Neural cell (in vitro differentiated cells): ENCODE data around the gene ATN1. TPM values are rescaled to one million over a fixed set of nuclear protein-coding genes. Genes with fewer than 3 reads are reported as not detected.

Source experiments
- H2AFZ ChIP-seq: fragments of 200-600, 300-800 bp; sonication (generic), shearing (Covaris generic); 2 replicates; pipeline ENCODE4 v1.6.0; 2014; ENCODE audit warnings: low read depth, mild to moderate bottlenecking, antibody characterized with exemption, low read length, moderate library complexity
- H3F3A ChIP-seq: fragments of 200-600 bp; shearing (Covaris generic); 2 replicates; pipeline ENCODE4 v1.6.1; 2016; ENCODE audit warnings: mild to moderate bottlenecking, moderate library complexity, mixed read lengths, antibody characterized with exemption, low read length; ENCODE audit not compliant: insufficient read depth, poor library complexity, severe bottlenecking
- H3K27ac ChIP-seq: fragments of 200-600, 300-800 bp; sonication (generic), shearing (Covaris generic); 2 replicates; pipeline ENCODE4 v1.5.1; 2014; ENCODE audit warnings: mild to moderate bottlenecking, low read length, moderate library complexity
- H3K27me3 ChIP-seq: fragments of 300-800, 200-600 bp; sonication (generic), shearing (Covaris generic); 2 replicates; pipeline ENCODE4 v1.6.0; 2014; ENCODE audit warnings: mild to moderate bottlenecking, low read depth, low read length, moderate library complexity; ENCODE audit not compliant: insufficient read depth
- H3K36me3 ChIP-seq: fragments of 300-800, 200-600 bp; sonication (generic), shearing (Covaris generic); 2 replicates; pipeline ENCODE4 v1.5.1; 2014; ENCODE audit warnings: mild to moderate bottlenecking, antibody characterized with exemption, low read length, moderate library complexity; ENCODE audit not compliant: insufficient read depth
- H3K4me2 ChIP-seq: fragments of 300-800, 200-600 bp; sonication (generic), shearing (Covaris generic); 2 replicates; pipeline ENCODE4 v1.6.0; 2014; ENCODE audit warnings: mild to moderate bottlenecking, low read length
- H3K4me3 ChIP-seq: fragments of 300-800, 200-600 bp; sonication (generic), shearing (Covaris generic); 2 replicates; pipeline ENCODE4 v1.5.1; 2014; ENCODE audit warnings: mild to moderate bottlenecking, low read length, moderate library complexity
- H3K79me2 ChIP-seq: fragments of 200-600 bp; shearing (Covaris generic); replicated peaks from 2 replicates; pipeline ENCODE4 v1.6.0; 2014; ENCODE audit warnings: mild to moderate bottlenecking, low read length, moderate library complexity; ENCODE audit not compliant: insufficient read depth
- H3K9ac ChIP-seq: fragments of 300-800, 200-600 bp; sonication (generic), shearing (Covaris generic); 2 replicates; pipeline ENCODE4 v1.6.1; 2016; ENCODE audit warnings: mild to moderate bottlenecking, low read length, mixed read lengths
- H3K9me2 ChIP-seq: fragments of 200-600 bp; shearing (Covaris generic); 2 replicates; pipeline ENCODE4 v1.6.1; 2016; ENCODE audit warnings: mild to moderate bottlenecking, low read length, mixed read lengths; ENCODE audit not compliant: insufficient read depth
- H3K9me3 ChIP-seq: fragments of 200-600, 300-800 bp; sonication (generic), shearing (Covaris generic); 2 replicates; pipeline ENCODE4 v1.6.1; 2016; ENCODE audit warnings: mild to moderate bottlenecking, mixed run types, low read length, moderate library complexity, mixed read lengths
- H4K20me1 ChIP-seq: fragments of 200-600 bp; shearing (Covaris generic); 2 replicates; pipeline ENCODE4 v1.6.1; 2016; ENCODE audit warnings: mild to moderate bottlenecking, mixed run types; ENCODE audit not compliant: insufficient read depth
- EP300 ChIP-seq: fragments of 450-650 bp; conservative IDR thresholded peaks from 2 replicates; pipeline ENCODE4 v1.6.1; 2014; ENCODE audit warnings: antibody characterized with exemption, mild to moderate bottlenecking, moderate library complexity; ENCODE audit not compliant: poor library complexity, severe bottlenecking
- POLR2AphosphoS5 ChIP-seq: IDR thresholded peaks from 2 replicates; pipeline ENCODE4 v1.6.1; 2012
- SMC3 ChIP-seq: fragments of 450-650 bp; conservative IDR thresholded peaks from 2 replicates; pipeline ENCODE4 v1.6.1; 2014; ENCODE audit warnings: antibody characterized with exemption, mild to moderate bottlenecking, moderate library complexity; ENCODE audit not compliant: poor library complexity
- TAF1 ChIP-seq: IDR thresholded peaks from 2 replicates; pipeline ENCODE4 v1.6.1; 2012; ENCODE audit warnings: low read depth
- polyA plus RNA-seq: library from polyadenylated mRNA; depleted of rRNA; stranded (reverse); fragments of >200 nt; gene quantifications from 2 replicates; pipeline ENCODE4 v1.2.3, GENCODE V29; 2014
- TF ChIP-seq, protein P1 (sequence below): IDR thresholded peaks from 2 replicates; pipeline ENCODE4 v1.6.1; 2012; ENCODE audit warnings: borderline replicate concordance

ATN1 gene
- polyA plus RNA-seq, 1 donor from 2014 or later: 9.2 TPM

DNA sequence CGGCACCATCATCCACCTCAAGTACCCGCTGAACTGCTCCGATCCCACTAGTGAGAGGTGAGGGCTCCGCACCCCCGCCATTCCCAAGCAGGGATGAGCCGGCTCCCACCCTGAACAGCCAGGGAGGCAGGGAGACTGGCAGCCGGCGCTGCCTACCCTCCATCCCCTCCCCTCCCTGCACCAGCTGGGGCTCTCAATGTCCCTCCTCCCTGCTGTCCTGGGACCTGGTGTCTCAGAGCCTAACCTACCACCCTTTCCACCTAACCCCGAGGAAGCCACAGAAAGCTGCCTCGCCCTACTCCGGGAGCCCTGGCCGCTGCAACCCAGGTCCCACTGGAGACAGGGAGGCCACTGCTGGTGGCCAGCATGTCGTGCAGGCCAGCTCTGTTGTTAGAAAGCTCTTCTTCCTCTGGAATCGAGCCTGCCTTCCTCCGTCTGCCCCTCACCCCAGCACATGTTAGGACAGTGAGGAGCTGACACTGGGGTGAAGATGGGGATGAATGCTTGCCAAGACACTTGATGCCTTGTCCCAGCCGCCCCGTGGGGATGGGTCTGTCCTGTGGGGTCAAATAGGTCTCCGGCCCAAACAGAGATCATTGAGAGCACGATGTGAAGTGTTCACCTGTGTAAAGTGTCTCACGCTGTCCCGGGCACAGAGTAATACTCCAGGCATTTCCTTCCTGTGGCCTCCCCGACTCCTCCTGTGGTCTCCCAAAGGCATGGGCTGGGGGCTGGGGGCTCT, 24.5 kb downstream of the ATN1 start:
- H3K9me2 ChIP-seq: no peaks in the 10 kb centered on the region
- H3K4me3 ChIP-seq: no peak overlapping the region
- no peak overlapping the region for H3K9ac ChIP-seq
- H3K79me2 ChIP-seq: no peaks in the 10 kb centered on the region
- no peak overlapping the region for H3K27ac ChIP-seq
- TF ChIP-seq POLR2AphosphoS5: no peak
- TF ChIP-seq, protein P1, sequence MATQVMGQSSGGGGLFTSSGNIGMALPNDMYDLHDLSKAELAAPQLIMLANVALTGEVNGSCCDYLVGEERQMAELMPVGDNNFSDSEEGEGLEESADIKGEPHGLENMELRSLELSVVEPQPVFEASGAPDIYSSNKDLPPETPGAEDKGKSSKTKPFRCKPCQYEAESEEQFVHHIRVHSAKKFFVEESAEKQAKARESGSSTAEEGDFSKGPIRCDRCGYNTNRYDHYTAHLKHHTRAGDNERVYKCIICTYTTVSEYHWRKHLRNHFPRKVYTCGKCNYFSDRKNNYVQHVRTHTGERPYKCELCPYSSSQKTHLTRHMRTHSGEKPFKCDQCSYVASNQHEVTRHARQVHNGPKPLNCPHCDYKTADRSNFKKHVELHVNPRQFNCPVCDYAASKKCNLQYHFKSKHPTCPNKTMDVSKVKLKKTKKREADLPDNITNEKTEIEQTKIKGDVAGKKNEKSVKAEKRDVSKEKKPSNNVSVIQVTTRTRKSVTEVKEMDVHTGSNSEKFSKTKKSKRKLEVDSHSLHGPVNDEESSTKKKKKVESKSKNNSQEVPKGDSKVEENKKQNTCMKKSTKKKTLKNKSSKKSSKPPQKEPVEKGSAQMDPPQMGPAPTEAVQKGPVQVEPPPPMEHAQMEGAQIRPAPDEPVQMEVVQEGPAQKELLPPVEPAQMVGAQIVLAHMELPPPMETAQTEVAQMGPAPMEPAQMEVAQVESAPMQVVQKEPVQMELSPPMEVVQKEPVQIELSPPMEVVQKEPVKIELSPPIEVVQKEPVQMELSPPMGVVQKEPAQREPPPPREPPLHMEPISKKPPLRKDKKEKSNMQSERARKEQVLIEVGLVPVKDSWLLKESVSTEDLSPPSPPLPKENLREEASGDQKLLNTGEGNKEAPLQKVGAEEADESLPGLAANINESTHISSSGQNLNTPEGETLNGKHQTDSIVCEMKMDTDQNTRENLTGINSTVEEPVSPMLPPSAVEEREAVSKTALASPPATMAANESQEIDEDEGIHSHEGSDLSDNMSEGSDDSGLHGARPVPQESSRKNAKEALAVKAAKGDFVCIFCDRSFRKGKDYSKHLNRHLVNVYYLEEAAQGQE: no peak
- no peak for TF ChIP-seq TAF1
- H3K4me2 ChIP-seq: no peak overlapping the region
- no peaks in the 10 kb centered on the region for H4K20me1 ChIP-seq
- H3K27me3 ChIP-seq: no peaks in the 10 kb centered on the region
- H3K36me3 ChIP-seq: no peaks in the 10 kb centered on the region
- H3K9me3 ChIP-seq: no peaks in the 10 kb centered on the region
- H2AFZ ChIP-seq: no peak overlapping the region
- no peaks in the 10 kb centered on the region for H3F3A ChIP-seq

DNA sequence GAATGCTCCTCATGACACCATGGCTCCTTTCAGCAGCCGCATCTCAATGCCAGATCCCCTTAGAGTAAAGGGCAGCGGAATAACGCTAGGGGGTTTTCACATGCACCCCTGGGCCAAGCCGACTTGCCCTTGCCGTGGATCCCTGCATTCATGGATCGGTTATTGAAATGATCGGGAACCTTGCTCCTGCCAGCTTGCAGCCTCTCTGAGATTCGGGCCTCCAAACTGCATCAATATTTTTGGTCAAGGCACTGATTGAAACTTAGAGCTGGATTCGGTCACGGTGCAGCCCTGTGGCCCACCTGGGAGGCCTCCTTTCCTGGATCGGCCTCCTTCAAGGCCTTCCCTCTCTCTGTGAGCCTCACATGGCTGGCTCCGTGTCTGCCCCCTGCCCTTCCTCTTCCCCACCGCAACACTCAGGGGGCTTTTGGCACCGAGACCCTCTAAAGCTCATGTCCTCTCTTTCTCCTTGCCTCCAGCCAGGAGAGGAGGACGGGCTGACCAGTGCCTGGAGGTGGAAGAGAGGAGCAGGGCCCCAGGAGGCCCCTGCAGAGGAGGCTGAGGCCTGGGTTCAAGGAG, 25.2 kb downstream of the ATN1 start:
- no peak overlapping the region for H3K4me2 ChIP-seq
- H3K9me3 ChIP-seq: no peaks in the 10 kb centered on the region
- TF ChIP-seq EP300: no peak
- no peak for TF ChIP-seq TAF1
- TF ChIP-seq SMC3: no peak
- TF ChIP-seq, protein P1: no peak
- no peak overlapping the region for H3K27ac ChIP-seq
- H2AFZ ChIP-seq: no peak overlapping the region
- no peaks in the 10 kb centered on the region for H3K9me2 ChIP-seq
- H3K4me3 ChIP-seq: no peak overlapping the region
- no peaks in the 10 kb centered on the region for H3F3A ChIP-seq
- H3K27me3 ChIP-seq: no peaks in the 10 kb centered on the region
- H3K9ac ChIP-seq: no peak overlapping the region
- H3K79me2 ChIP-seq: no peaks in the 10 kb centered on the region
- H4K20me1 ChIP-seq: no peaks in the 10 kb centered on the region
- no peaks in the 10 kb centered on the region for H3K36me3 ChIP-seq
